Glomerular endothelial cell (primary cell): ENCODE data around the gene TSFM. TPM values are rescaled to one million over a fixed set of nuclear protein-coding genes. Genes with fewer than 3 reads are reported as not detected.
A peak's percentile ranks its signal among the peaks of the same experiment; 100 is the strongest.

Experiments
- DNase-seq: peaks from one replicate; pipeline ENCODE4 v3.0.0-alpha.2; 2011; ENCODE audit warnings: low read depth, low spot score; ENCODE audit errors: extremely low read depth
- total RNA-seq: library from RNA; depleted of rRNA; stranded (reverse); fragments of >200 nt; gene quantifications from 2 replicates; pipeline ENCODE4 v1.2.3, GENCODE V29; 2015

TSFM gene
- total RNA-seq, 1 donor from 2014 or later, result 25.3 TPM

DNA sequence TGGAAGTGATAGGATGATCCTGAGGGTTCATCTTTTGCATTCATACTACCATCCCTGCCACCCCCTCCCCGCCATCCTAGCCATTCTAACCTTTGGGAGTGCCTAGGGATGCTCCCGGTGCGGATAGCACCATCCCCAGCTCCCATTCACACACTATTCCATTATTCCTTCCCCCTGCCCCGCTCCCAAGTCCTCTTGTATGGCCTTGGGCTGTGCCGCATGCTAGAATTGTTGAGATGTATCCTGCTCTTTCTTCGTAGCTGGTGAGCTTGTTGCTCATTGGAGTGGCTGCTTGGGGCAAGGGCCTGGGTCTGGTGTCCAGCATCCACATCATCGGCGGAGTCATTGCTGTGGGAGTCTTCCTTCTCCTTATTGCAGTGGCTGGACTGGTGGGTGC lies 37.1 kb upstream of the TSFM start:
- DNase-seq, result no peak

DNA sequence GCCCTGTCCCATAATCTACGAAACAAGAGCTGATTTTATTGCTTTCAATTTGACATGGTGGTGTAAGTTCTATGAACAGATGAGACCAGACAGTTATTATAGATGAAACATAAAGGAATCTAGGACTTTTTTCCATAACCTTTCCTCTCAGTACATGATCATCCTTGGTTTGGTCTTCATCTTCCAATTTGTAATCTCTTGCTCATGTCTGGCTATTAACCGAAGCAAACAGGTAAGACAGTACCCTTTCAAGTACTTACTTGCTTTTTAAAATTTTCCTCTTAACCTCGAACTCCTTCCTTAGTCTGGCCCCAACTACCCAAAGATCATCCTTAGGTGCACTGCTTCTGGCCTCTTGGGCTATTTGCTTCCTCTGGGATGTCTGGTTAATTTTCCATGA lies 36.6 kb upstream of the TSFM start:
- no peak for DNase-seq

DNA sequence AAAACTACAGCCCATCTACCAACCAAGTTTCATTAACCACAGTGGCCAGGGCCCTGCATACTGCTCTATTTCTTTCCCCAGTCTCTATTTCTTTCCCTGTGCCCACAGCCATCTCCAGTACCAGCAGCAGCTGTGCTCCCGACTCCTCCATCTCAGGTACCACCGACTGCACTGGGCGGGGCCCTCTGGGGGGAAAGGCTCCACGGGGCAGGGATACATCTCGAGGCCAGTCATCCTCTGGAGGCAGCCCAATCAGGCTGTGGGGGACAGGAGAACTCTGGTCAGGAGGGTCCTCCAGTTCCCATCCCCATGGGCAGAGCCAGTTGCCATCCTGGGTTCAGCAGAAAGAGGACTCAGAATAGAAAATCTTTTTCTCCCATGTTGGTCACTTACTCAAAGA lies 33.5 kb upstream of the TSFM start:
- no peak for DNase-seq

DNA sequence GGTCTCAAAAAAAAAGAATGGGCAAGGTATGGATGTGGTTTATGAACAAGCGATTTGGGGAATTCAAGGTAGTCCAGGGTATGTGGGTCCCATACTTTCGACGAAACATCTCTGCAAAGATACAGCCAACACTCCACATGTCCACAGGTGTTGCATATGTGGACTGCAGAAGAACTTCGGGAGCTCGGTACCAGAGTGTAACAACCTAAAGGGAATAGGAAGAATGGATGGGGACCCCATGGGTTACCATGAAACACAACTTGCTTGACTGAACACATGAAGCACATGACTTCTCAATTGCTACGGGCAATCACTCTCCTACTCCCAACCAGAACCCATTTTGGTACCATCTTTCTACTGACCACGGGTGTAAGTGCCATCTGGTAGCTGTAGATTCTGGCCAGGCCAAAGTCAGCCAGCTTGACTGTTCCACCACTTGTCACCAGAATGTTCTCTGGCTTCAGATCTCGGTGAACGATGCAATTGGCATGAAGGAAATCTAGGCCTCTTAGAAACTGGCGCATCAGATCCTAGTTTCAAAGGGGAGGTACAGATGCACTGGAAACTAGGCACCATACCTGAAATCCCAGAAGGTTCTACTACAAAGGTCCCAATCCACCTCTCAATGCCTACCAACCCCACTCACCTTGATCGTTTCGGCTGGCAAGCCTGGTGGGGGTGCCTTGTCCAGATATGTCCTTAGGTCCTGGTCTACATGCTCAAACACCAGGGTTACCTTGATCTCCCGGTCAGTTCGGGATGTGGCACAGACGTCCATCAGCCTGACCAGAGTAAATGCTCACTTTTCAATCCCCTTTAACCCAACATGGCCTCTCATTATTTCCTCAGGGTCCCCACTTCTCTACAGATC lies 31.8 kb upstream of the TSFM start:
- DNase-seq, result no peak

DNA sequence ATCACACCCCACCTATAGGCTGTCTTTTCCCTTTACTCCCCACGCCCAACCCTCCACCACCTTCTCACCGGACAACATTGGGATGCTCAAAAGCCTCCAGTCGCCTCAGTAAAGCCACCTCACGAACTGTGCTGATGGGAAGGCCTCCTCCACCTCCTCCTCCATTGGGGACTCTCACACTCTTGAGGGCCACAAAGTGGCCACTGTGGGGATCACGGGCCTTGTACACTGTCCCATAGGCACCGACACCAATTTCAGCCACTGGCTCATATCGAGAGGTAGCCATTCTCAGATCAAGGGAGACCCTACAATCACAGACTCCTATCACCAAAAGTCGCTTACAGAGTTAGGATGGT lies 31.2 kb upstream of the TSFM start:
- no peak for DNase-seq

DNA sequence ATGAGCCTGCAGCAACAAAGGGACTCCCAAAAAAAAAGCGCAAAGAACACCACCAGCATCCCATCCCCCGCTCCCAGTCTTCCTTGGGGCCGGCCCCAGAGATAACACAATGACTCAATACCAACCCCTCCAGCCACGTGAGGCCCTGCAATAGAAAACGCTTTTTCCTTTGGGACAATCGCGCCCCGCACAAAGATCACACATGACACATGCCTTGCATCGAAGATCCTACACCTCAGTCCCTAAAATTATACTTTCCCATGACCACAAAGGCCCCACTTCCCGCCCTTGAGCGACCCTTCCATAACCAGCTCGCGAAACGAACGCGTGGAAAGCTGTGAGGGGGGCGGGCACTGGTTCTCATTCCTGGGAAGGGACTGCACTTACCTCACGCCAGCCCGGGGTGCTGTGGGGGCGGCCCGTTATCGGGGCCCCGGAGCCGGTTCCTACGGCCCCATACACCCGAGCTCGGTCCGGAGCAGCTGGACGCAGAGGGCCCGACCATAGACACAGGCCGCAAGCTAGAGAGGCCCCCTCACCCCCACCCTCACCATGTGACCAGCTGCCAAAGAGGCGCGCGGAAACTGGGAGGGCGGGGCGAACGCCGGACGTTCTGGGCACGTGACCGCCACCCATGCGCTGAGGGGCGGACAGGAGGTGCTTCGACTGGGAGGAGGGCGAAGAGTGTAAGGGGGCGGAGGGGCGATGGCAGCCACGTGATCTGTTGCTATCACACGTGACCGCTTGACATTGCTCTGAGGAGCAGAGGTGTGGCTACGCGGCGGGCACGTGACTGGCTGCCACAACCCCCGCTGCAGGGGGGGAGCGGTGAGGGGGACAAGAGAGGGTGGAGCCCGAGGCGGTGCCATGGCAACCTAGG lies 30.6 kb upstream of the TSFM start, which contains the start of gene CDK4:
Gene CDK4, minus strand, starts transcription at position 523 of the 880 bp plus-strand sequence. CDS start 593 bp downstream, outside the sequence.
- DNase-seq, result peak; percentile 81

DNA sequence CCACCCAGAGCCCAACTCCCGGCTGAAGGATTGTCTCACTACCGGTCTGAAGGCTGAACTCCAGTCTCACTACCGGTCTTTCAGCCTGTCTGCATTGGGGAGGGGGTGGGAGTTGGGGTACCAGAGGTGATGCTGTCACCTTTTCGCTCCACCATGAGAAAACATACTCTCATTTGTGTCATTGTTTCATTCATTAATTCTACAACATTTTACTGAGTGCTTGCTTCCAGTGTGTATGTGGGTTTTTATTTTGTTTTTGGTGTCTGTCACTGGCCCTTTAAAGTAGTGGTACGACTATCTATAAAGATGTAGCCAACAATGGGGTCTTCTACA lies 30.0 kb upstream of the TSFM start:
- no peak for DNase-seq

DNA sequence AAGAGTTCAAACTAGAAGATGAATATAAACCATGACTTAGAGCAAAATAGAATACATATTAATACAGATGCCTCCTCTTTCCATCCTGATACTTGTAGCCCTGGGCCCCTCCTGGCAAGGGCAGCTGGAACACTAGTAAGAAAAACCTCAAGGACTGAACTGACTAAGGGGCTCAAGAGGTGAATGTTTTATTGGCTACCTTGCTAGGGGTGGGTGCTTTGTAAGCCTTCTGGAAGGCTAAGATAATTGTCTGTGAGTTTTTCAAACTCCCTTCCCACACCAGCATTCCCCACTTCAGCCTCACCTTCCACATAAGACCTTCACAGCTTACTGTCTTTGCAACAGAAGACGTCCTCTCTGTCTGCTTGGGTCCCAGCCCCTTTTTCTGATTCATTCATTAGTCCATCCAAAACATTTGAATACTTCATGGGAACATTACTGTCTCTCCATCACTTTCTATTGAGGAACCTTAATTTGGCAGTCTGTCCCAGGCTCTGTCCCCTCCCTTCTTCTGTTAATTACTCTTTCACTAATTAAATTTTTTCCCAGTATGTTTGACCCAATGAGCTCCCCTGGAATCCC lies 28.7 kb upstream of the TSFM start:
- no peak for DNase-seq

DNA sequence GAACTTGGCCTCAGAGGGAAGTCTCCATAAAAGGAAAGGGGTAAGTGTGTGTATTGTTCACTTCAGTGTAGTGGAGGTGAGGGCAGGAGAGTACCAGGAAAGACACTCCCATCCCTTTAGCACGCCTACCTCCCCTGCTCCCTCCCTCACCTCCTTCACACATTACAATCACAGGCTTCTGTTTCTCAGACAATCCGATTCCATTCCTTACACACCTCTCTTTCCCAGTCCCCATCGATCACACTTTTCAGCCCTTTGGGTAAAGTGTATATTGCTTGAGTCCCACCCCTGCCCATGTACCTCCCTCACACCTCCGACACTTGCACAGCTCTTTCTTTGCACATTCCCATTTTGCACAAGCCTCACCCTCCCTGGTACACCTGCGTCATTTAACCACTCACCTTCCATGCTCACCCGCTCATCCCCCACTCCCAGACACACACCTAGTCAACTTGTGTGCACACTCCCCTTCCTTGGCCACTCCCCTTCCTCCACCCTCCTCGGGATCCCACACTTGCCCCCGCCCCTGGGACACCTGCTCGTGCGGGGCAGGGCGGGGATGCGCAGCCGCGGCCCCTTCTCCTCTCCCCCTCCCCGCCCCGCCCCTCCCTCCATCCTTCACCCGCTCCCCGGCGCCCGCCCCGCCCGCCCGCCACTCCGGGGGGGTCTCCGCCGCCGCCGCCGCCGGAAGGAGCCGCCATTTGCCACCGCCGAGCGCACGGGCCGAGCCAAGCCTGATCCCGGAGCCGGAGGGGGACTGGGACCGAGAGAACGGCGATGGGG lies 28.0 kb upstream of the TSFM start, which contains the start of gene MARCHF9:
Gene MARCHF9, plus strand, starts transcription at position 693 of the 783 bp plus-strand sequence. CDS start 426 bp downstream, outside the sequence.
- DNase-seq, result no peak

DNA sequence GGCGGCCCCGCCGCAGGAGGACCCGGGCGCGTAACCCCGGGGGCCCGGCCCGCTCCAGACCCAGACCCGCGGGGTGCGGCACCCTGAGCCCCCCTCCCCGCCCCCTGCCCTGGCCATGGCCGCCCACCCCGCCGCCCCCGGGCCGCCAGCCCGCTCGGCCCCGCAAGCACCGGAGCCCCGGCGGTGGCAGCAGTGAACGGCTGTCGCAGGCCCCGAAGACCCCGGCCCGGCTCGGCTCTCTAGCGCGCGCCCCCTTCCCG lies 27.5 kb upstream of the TSFM start:
- no peak for DNase-seq

DNA sequence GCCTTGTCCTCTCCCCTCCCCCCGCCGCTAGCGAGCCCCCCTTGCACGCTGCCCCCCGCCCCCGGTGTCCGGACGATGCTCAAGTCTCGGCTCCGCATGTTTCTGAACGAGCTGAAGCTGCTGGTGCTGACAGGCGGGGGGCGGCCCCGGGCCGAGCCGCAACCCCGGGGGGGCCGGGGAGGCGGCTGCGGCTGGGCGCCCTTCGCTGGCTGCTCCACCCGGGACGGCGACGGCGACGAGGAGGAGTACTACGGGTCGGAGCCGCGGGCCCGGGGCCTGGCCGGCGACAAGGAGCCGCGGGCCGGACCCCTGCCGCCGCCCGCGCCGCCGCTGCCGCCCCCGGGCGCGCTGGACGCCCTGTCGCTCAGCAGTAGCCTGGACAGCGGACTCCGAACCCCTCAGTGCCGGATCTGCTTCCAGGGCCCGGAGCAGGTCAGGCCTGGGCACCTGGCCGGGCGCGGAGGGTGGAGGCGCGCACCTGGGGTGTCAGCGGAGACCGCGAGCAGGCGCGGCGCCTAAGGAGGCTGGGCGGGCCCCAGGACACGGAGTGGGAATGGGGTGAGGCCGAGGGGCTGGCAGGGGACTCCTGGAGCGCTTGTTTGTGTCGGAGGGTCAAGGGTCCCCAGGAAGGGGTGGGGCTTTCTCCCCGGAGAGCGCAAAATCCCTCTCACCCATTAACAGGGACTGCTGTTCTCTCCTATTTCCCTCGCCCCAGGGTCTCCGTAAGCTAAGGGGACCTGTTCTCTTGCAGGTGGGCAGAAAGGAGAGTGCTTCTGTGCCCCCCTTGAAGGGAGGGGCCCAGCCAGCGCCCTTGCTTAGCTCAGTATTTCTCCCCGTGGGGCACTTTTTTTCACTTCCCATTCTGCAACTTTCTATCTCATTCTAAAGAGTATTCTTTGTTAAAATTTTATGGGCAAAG lies 26.9 kb upstream of the TSFM start:
- no peak for DNase-seq

DNA sequence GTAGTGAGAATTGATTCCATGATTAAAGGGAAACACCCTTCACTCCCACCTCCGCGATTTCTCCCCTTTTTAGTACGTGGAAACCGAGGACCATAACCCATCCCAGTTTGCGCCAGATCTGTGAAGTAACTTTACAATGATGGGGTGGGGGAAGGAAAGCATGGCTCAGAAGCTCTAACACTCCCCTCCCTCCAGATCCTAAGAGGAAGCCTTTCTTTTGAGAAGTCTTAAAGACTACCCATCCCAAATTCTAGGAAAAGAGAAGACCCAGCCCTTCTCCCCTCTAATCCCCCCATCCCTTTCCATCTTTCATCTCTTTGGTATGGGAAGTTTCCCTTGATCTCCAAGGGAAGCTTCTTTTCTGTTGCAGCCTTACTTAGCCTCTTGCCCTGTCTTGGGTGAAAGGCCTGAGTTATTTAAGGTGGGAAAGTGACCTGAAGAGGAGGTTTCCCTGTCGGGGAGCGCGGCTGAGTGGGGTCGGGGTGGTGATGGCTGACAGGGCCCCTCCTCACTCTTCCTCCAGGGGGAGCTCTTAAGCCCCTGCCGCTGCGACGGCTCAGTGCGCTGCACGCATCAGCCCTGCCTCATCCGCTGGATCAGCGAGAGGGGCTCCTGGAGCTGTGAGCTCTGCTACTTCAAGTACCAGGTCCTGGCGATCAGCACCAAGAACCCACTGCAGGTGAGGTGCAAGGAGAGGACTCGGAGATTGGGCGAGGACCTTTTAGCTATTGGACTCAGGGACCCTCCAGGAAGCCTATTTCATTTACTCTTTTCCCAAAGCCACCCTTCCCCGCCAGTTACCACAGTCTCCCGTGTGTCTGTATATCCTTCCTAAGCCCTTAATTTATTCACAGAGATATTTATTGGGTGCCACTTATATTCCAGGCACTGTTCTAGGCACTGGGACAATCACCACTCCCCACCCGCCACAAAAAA lies 25.9 kb upstream of the TSFM start:
- no peak for DNase-seq

DNA sequence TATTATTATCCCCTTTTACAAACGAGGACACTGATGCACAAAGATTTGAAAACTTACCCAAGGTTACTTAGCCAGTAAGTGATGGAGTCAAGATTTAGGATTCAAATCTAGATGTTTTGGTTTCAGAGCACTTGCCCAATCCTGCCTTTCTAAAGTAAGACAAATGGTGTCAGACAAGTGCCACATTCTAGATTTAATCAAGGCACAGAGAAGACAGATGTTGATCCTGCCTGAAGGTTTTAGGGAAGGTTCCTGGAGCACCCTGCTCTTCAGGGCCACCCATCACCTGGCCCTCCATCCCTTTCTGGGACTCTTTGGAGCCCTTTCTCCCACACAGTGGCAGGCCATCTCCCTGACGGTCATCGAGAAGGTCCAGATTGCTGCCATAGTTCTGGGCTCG lies 24.8 kb upstream of the TSFM start:
- DNase-seq, result no peak

DNA sequence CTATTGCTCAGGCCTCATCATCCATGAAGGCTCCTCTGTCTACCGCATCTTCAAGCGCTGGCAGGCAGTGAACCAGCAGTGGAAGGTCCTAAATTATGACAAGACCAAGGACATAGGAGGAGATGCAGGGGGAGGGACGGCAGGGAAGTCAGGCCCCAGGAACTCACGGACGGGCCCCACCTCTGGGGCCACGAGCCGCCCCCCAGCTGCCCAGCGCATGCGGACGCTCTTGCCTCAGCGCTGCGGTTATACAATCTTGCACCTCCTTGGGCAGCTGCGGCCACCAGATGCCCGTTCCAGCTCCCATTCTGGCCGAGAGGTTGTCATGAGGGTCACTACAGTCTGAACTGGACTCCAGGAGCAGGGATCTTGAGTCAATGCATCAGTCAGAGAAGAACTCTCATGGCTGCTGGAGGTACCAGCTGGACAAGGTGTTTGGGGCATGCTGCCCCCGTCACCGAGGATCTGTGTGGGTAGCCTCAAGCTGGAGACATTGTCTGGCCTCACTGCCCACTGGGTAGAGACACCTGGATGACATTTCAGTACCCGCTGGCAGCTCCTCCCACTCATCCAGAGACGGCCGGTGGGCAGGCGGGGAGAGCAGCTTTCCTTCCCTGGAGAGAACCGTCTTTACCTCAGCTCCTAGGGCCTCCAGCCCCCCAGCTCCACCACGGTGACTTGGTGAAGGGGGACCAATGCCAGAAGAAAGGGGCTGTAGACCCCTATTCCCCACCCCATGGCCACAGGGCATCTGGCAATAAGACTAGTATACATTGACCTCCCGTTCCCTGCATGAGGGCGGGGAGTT lies 23.8 kb upstream of the TSFM start:
- no peak for DNase-seq

DNA sequence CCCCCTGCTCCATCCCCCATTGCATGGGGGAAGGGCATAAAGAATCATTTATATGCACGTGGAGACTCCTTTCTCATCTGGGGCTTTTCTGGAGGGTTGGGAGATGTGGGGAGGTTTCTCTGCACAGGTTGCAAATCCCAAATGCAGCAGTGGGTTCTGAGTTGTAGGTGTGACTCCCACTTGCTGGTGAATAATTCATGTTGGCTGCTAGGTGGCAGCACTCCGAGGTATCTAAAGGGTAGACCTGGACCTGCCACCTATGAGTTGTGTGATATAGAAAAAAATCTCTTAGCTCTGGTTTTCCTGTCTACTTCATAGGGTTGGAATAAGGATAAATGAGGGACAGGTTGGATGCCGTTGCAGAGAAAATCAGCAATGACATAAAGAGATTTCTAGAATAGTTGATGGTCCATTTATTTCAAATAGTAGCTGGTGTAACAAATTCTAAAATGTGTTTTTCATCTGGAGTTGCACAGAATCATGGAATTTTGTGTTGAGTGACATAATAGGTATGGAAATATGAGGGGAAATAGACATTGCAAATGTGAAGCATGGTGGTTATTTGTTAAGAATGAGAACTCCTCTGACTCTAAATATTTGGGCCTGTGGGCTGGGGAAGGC lies 23.1 kb upstream of the TSFM start:
- no peak for DNase-seq

DNA sequence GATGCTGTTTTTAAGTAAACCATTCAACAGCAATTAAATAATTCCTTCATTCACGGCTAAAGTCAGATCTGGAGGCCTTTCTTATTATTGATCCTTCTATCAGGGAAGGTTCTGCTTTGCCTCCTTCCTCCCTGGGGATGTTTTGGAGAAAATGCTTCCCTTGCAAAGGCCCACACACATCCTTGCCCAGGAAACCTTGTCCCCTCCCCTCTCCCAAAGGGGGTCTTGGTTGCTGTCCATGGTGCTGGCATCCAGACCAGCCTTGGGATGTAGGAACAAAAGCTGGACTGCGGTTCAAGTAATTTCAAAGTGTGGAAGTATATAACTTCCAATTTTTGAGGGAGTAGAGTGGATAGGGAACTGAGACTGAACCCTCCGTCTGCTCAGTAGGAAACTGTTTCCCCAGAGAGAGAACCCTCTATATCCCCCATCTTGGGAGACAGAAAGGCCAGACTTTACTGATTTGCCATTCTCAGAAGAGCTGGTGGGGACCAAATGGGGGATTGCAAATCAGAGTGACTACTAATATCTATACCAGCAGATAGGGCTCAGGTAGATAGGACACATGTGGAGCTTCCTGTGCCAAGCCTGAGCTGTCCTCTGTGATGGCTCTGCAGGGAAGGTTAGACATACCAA lies 22.1 kb upstream of the TSFM start:
- DNase-seq, result no peak

DNA sequence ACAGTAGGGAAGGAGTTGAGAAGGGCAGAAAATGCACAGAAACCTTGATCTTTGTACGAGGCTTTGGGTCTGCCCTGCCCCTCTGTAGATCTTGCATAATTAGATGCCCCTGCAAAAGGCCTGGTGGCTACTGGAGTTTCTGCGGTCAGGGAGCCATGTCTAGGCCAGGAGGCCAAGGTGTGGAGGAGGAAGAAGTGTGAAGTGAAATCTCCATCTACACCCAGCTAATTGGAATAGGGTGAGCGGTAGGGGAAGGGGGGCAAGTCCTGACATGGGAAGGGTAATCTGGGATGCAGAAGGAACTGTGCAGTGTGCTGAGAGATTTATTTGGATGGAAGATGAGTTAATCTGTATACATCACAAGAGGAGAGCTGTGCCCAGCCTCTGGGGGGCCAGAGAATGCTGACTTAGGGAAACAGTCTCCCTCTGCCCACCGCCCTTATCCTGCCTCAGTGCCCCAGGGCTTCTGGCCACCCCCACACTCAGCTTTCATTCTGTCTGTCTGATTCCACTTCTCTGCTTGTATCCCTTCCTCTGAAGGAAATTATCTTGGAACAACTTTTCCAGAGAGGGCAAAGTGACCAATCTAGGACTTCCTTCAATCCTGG lies 21.1 kb upstream of the TSFM start:
- DNase-seq, result no peak
